ENCODE results near the gene TNFRSF13B.

TNFRSF13B gene

DNA sequence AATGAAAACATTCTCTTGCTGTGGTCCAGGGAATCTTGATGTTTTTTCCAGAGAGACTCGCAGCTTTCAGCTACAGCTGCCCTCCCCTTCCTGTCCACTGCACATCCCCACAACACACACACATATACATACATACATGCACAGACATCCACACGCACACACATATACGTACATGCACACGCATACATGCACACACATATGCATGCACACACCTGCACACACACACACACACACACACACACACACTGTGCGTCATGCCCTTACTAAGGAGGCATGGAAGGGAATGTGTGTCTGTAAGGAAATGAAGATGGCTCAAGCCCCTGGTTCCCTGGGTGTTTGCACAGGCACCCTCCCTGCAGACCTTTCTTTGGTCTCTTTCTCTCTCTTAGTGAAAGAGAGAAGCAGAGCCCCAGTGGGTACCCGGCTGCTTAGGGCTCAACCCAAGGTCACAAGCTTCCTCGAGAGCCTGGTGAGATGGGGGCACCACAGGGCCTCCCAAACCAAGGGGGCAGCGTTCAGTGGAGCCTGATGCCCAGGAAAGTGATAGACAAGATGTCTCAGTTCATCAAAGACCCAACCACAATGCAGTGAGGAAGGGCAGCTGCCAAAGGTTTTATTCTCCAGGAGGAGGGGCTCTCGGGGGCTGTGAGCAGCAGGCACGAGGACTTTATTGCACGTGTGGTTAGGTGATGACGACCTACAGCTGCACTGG, 33.3 kb downstream of the TNFRSF13B start:
- DNase-seq (ENCODE audit: low spot score): no peak

- no peak for DNase-seq (ENCODE audit: low spot score)
Measured at GRCh38 chr17:16938031-16938430, 33.9 kb downstream of the TNFRSF13B start.

- DNase-seq (ENCODE audit: low spot score): no peak
Measured at GRCh38 chr17:16937431-16937830, 34.5 kb downstream of the TNFRSF13B start.

- DNase-seq (ENCODE audit: low spot score): no peak
Measured at GRCh38 chr17:16936536-16937310, 35.2 kb downstream of the TNFRSF13B start.

DNA sequence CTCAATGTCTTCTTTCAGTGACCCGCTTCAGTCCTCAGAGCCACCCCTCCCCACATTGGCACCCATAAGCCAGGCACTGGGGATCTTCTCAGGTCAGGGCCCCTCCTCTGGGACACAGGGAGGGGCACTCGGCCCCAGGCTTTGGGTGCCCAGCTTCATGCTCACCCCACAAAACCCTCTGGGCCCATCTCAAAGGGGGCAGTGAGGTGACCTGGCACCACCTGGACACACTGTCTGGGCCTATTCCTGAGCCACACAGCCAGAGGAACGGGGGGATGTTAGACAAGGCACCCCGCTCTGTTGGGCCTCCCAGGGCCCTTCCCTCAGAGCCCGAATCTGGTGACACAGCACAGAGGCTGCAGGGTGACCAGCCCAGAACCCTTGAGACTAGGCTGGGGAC, 36.1 kb downstream of the TNFRSF13B start:
- DNase-seq (ENCODE audit: low spot score): no peak

- DNase-seq (ENCODE audit: low spot score): no peak
Measured at GRCh38 chr17:16935241-16935663, 36.7 kb downstream of the TNFRSF13B start.

- DNase-seq (ENCODE audit: low spot score): no peak
Measured at GRCh38 chr17:16934836-16935235, 37.1 kb downstream of the TNFRSF13B start.

GRCh38 chr17:16934133-16934795, 37.7 kb downstream of the TNFRSF13B start:
- no peak for DNase-seq (ENCODE audit: low spot score)

DNA sequence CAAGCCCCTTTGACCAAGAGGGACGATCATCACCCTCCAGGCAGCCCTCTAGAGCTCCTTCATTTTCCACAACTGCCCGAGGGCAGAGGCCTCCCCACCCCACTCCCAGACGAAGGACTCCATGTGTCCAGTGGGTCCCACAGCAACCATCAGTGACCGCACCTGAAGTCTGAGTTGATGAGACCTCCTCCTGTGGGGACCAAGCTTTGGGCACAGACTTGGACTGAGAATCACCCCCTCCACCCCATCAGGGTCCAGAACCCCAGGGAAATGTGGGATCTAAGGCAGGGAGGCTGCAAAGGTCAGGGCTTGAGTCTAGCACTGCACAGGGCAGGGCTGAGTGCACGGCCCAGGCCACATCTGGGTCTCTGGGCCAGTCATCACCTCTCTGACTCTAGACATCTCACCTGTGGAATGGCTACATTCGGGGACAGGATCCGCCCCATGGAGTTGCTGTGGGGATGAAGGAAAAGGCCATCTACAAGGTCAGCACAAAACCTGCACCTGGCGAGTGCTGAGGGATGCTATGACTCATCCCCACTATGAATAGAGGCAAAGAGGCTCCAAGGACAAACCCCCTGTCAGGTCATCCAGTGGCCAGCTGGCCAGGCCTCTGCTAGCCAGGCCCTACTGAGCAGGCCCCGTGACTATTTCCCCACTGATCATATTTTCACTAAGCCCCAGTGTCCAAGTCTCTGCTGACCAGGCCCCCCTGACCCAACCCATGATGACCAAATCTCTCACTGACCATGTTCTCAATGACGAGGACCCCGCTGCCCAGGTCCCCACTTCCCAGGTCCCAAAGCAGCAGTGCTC, 38.4 kb downstream of the TNFRSF13B start:
- DNase-seq (ENCODE audit: low spot score): peak; percentile 8

DNA sequence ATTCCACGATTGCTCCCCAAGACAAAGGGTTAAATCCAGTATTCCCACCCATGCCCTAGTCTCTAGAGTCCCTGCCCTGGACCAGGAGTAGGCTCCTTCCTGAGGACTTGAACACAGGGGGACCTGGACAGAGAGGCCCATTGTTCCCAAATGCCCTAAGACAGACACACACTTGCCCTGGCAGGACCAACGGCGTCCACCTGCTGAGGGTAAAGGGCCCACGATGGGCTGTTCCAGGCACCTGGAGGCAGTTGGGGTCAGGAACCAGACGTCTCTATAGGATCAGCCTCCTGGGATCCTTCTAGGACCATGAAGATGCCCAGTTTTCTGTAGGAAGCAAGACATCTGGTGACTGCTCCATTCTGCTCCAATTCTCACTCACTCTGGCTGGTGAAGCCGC, 39.3 kb downstream of the TNFRSF13B start:
- DNase-seq (ENCODE audit: low spot score): no peak

- DNase-seq (ENCODE audit: low spot score): no peak
Measured at GRCh38 chr17:16932156-16932555, 39.8 kb downstream of the TNFRSF13B start.

GRCh38 chr17:16931318-16932060, 40.4 kb downstream of the TNFRSF13B start:
- DNase-seq (ENCODE audit: low spot score): no peak

DNA sequence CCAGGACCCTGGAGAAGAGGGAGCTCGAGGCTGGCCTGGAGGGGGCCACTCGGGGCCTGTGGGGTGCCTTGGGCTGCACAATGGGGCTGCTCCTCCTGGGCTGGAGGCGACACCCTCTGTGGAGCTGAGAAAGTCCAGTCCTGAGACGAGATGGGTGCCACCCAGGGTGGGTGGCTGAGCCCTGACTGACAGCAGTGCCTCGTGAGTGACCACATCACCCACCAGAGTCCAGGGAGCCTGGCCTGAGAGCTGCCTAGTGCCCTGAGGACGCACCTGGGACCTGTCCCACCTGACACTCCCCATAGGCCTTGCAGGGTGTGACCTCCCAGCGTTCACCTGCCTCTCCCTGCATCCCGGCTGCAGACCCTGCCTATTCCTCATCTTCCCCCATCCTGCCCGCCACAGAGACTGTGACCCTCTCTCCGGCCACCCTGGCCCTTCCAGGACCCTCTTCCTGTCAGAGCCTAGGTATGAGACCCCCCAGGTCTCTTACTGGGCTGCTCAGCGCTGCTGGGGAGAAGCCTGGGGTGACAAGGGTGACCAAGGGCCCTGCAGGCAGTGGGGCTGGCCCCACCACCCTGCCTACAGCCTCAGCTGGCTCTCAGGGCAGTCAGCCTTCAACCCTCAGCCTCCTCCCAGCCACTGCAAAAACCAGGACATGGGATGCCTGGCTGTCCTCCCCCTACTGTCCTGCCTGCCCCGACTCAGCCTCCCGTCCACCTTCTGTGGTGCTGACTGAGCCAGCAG, 41.2 kb downstream of the TNFRSF13B start:
- DNase-seq (ENCODE audit: low spot score): no peak

GRCh38 chr17:16929757-16930520, 42.0 kb downstream of the TNFRSF13B start:
- DNase-seq (ENCODE audit: low spot score): no peak

GRCh38 chr17:16929035-16929680, 42.8 kb downstream of the TNFRSF13B start:
- no peak for DNase-seq (ENCODE audit: low spot score)

GRCh38 chr17:16928406-16929034, 43.4 kb downstream of the TNFRSF13B start:
- no peak for DNase-seq (ENCODE audit: low spot score)

- DNase-seq (ENCODE audit: low spot score): no peak
Measured at GRCh38 chr17:16927641-16928321, 44.1 kb downstream of the TNFRSF13B start.
